Skeletal muscle cell (primary cell): ENCODE results near the gene SVEP1.

Experiments used
- DNase-seq: peaks from one replicate; pipeline ENCODE4 v3.0.0-alpha.2; 2010; ENCODE audit warnings: low read depth
- H3K4me3 ChIP-seq: 2 replicates; pipeline ENCODE4 v1.5.1; 2011; ENCODE audit warnings: low read depth, mild to moderate bottlenecking, control low read depth, low read length, moderate library complexity

The SVEP1 gene

DNA sequence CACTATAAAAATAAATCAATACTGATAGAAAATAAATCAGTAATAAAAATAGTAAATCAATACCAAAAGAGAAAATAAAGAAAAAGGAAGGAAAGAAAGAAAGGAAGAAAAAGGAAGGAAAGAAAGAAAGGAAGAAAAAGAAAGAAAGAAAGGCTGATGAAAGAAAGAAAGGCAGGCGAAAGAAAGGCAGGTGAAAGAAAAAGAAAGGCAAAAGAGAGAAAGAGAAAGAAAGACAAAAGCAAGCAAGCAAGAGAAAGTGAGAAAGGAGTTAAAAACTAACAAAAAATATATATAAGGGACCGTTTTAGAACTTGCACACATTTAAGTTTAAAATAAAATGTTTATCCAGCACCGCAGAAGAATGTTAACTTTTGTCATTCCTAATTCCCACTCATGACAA lies 116.0 kb downstream of the SVEP1 start:
- no peak overlapping the region for H3K4me3 ChIP-seq
- no peak for DNase-seq

DNA sequence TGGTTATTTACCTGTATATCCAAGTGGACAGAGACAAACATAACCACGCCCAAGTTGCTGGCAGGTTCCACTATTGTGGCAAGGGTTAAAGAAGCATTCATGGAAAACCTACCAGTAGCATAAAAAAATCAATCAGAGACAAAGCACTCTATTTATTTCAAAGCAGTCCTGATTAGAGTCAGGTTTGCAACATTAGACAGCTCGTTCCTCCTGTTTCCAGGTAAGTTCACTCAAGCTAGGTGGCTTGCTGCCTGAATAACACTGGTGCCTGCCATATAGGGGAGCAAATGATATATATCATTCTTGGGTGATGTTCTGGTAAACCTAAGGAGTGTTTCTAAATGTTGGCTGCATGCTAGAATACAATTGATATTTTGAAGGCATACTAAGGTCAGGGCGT lies 122.3 kb downstream of the SVEP1 start:
- DNase-seq, result no peak
- H3K4me3 ChIP-seq, result no peak overlapping the region

DNA sequence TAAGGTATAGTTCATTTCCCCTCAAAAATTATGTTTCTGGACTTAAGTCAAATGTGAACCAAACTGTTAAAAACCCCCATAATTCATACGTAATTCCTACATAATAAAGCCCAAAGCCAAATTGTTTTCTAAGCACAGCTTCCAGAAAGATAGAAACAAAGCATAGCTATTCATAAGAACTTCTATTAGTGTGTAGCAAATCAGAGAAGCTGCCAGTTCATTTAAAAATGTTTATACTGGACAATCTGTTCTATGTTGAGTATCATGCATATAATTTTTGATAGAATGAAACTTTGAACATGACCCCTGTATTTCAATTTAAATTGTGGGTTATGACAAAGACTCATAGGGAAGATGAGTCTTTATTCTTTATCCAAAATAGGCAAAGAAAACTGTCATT lies 122.9 kb downstream of the SVEP1 start:
- no peak for DNase-seq
- H3K4me3 ChIP-seq, result no peak overlapping the region

DNA sequence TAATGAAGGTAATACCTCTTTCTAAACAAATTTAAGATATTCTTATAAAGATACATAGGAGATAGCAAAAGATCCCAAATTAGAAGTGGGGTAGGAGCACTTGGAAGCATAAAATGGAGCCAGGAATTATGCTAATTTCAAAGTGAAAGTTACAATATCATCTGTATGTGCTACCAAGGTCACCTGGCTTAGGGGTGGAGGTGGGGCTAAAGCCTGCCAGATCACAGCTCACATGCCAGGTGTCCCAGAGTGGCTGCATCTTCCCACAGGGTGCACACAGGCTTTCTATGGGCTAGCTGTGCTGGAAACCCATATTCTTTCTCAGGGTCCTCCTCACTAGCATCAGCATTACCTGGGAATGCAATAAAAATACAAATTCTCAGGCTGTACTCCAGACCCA lies 123.7 kb downstream of the SVEP1 start:
- no peak overlapping the region for H3K4me3 ChIP-seq
- no peak for DNase-seq

DNA sequence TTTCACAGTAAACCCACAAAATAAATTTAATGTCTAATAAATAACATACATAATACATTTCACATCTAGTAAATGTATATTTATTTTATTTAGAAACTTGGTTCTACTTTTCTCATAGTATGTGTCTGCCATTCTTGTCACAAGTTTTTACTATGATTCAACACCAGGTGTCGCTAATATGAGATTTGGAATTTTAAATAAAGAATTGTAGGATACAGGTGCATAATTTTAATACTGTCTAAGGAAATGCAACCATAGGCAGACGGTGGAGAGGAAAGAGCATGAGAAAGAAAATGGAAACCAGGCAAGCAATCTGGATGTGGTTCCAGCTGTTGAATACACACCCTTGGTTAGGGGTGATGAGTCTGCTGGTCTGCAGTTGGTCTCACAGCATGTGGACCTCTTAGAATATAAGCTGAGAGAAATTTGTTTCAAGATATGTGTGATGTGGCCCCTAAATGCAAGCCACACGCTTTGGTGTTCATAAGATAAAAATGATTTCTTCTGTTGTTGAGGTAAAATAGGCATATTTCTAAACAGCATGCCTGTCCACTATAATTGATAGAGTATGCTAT lies 127.2 kb downstream of the SVEP1 start:
- DNase-seq, result no peak
- no peak overlapping the region for H3K4me3 ChIP-seq

DNA sequence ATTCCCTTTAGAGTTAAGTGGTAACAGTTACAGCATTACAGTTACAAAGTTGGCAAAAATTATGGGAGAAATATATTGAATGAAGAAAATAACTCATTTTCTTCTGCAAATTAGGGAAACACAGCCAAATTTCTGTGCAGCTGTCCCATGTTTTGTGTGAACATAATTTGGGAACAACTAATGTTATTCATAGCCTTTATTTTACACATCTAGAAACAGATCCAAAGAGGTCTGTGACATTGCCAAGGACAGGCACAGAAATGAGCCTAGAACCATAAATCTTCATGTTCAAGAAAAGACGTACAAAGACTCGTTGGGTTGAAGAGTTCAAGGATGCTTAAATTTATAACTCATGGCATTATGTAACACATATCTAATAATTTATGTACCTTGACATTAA lies 127.8 kb downstream of the SVEP1 start:
- no peak overlapping the region for H3K4me3 ChIP-seq
- DNase-seq, result no peak

DNA sequence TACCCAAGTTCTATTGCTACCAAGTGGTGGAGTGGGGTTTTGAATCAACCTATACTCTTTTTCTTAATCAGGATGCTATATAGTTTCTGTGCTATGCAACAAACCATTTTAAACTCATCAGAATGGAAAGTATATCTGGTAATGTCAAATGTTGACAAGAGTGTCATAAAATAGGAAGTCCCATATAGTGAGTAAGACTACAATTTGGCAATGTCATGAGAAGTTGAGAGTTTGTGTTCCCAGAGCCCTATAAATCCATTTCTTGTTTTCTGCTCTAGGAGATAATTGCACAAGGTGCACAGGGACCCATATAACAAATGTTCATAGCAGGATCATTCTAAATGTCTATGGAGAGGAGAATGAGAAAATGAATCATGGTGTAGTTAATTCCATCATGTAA lies 132.1 kb downstream of the SVEP1 start:
- no peak overlapping the region for H3K4me3 ChIP-seq
- DNase-seq, result no peak

DNA sequence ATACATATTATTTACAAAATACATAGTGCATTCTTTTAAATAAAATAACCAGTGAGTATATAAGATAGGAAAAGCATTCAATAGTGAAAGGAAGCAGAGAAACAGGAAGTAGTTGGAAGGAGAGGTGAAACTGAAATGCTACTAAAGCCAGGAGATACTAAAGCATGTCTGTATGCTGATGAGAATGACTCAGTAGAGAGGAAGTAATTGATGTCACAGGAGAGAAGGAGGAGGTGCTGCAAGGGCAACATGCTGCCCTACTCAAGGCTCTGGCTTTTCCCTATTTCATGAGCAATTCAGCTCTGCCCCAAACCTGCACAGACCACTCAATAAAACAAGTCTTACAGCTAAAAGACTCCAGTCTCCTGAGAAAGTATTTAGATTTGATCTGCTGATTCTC lies 133.4 kb downstream of the SVEP1 start:
- H3K4me3 ChIP-seq, result no peak overlapping the region
- no peak for DNase-seq

DNA sequence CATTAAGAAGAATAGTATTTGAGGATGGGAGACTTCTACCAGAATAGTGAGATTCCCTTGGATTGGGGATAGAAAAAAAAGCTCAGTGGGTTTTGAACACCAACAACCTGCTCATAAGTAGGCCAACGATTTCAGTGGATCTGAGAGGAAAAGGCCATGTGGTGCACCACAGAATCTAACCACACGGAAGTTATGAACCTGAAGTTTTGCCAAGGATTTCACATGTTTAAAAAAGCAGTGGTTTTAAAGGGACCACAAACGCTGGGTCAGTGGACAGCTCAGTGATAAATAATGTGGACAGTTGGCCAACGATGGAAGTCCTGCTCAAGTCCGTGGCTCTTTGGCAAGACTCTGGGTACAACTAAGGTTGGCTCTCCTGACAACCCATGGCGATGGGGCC lies 134.6 kb downstream of the SVEP1 start:
- peak; percentile 49 for DNase-seq
- no peak overlapping the region for H3K4me3 ChIP-seq

DNA sequence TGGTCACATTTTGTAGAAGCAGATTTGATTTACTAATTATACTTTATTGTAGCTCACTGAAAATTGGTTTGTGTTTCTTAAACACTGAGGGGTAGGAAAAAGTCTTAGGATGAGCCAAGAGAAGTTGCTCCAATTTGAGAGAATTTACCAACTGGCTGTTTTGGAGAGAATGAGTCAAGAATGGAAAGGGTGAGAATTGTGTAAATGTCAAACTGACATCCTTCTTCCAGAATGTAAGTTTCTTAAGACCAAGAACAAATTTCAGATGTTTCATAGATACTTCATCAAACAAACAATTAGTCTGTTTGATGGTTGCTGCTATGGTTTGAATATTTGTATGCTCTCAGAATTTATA lies 135.7 kb downstream of the SVEP1 start:
- peak; percentile 68 for DNase-seq
- H3K4me3 ChIP-seq, result no peak overlapping the region

DNA sequence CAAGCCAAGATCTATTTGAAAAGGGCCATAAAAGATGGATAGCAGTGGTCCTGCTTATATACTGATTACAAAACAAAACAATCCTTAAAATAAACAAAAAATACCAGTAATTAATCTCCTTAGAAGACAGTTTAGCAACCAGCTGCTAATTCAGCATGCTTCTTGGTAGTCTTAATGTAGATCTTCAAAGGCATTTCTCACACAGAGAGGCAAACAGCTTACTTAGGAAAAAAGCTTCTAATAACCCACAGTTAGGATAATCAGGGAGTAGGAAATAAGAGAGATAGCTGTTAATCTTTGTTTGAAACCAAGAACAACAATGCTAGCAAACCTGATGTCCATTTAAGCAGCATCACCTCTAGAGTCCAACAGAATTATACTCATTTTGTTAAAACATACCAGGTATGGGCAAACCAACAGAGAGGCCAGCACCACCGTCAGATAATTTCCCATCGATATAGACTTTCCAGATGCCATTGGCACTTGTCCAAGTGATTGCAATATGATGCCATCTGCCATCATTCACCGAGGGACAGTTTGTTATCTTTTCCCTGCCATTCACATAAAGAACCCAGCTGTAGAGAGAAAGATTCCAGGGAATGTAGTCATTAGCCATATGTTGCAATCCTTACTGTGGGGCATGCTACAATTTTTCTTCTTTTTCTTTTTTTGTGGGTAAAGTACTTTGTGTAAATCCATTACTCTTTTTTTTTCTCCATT lies 136.2 kb downstream of the SVEP1 start:
- DNase-seq, result peak; percentile 77
- H3K4me3 ChIP-seq, result no peak overlapping the region

DNA sequence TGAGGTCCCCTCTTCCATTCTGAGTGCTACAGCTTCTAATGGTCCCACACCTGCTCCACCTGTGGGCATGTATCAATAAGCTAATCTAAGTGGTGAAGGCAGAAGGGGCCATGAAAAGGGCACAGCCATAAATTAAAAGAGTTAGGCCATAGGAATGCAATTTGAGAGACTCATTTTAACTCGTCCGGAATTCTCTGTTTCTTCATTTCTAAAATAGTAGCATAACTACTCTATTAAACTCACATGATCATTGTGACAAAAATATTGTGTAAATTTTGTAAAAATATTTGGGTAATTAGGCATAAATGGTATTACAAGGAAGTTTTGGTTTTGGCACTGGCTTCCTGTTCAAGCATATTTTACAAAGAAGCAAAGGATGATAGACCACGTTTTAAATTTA lies 138.7 kb downstream of the SVEP1 start:
- DNase-seq, result no peak
- H3K4me3 ChIP-seq, result no peak overlapping the region

DNA sequence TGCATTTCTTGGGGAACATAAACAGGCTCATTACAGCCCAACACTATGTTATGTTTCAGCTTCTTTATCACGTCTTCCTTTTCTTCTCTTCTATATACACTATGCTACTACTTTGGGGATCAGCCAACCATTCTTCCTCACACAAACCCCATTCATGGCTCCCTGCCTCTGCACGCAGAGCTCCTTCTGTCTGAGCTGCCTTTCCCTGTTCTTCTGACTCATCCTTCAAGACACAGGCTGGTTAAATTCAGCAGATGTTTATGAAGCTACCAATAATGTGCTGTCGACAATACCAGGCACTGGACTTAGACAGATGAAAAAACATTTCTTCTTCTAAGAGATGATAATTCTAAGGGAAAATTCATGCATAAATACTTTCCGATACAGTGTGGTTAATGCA lies 139.4 kb downstream of the SVEP1 start:
- no peak overlapping the region for H3K4me3 ChIP-seq
- DNase-seq, result peak; percentile 71

DNA sequence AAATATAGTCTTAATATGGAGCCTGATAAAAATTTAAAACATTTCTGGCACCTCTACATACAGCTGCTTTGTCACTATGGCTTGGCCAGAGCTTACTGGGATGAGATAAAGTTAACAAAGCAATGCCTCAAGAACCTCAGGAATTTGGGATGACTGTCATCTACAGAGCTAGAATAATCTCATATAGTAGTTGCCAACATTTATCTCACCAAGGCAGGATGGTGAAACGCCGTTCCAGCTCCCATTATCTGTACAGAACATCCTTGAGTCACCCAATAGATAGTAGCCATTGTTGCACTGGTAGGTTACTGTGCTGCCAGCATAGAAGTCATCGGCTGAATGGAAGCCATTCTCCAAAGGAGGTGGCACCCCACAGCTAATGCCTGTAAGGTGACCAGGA lies 147.3 kb downstream of the SVEP1 start:
- DNase-seq, result peak; percentile 38
- no peak overlapping the region for H3K4me3 ChIP-seq

DNA sequence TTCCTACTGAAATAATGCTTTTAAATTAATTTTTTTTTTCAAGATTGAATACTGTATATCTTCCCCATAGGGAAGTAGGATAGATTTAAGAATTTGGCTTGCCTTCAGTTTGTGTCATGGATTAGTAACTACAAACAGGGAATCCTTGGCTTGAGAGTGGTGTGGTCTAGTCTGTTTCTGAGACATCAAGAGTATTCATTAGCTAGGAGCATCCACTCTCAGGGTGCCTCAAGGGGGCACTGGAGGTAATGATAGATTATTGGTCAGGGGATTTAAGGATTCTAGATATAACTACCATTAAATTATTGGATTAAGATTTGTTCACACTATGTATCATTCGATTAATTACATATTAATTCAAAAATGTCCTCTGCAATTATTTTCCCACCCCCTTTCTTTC lies 150.1 kb downstream of the SVEP1 start:
- H3K4me3 ChIP-seq, result no peak overlapping the region
- no peak for DNase-seq

DNA sequence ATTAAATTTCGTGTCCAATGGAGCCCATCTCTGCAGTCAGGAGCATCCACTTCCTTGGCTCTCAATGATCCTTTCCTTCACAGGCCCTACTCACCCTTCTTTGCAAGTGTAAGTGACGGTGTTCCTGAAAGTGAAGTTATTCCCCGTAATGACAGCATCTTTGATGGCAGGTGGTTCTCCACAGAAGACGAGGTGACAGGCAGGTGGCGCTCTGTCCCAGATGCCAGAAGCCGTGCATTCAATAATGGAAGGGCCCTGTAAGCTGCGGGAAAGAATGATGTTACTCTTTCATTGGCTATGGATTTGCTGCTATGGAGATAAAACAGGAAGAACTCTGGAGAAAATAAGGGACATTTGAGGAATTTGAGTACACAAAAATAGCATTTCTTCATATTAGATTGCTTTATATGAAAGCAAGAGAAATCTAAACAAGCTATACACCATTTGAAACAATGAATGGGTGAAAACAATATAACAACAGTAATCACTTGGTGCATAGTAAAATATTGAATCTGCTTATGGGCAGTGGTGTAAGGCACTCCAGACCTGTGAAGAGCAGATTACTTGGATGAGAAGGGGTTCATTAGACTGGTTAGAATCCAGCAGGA lies 151.9 kb downstream of the SVEP1 start:
- no peak for DNase-seq

DNA sequence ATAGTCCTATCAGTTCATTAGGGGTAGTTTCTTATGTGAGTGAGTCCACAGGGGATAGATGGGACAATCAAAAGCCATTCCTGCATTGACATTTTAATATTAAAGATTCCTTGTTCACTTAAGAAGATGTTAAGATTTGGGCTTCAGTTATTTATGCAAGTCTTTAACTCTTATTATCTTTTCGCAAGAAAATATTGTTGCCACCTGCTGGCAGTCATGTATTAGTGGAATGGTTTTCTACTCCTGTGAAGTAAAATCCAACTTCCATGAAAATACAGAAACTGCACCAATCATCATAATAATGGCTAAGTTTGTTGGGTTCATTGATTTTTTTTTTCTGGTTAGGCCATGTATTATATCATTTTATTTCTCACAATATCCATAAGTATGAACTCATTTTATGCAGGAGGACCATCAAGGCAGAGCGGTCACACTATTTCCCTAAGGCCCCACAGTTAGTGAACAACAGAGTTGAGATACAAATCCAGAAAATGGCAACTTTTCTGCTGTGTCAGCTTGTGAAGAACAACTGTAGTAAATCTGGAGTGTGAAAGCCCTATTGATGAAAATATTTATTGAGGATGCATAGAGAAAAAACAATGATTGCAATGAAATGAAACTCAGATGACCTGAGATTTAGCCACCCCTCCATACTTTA lies 153.4 kb downstream of the SVEP1 start:
- no peak for DNase-seq
- no peak overlapping the region for H3K4me3 ChIP-seq

More for the DNA sequence above, 151.9 kb downstream of the SVEP1 start:
- no peak overlapping the region for H3K4me3 ChIP-seq

DNA sequence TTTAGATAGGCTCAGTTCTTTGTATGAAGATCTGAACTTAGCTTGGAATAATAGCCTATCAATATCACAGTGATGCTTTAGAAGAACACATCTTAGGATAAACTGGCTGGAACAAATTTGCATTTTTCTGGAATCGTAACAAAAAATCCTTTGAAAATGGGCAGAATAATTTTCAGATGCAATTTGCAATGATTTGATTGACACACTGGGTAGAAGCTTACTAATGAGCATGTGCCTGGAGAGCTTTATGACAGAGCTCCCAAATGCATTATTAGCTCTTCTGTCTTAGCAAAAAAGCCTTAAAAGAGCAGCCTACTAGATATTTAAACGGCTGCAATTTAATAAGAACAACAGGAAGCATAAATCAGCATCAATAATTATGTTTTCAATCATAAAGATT lies 165.1 kb downstream of the SVEP1 start:
- H3K4me3 ChIP-seq, result no peak overlapping the region
- DNase-seq, result no peak

DNA sequence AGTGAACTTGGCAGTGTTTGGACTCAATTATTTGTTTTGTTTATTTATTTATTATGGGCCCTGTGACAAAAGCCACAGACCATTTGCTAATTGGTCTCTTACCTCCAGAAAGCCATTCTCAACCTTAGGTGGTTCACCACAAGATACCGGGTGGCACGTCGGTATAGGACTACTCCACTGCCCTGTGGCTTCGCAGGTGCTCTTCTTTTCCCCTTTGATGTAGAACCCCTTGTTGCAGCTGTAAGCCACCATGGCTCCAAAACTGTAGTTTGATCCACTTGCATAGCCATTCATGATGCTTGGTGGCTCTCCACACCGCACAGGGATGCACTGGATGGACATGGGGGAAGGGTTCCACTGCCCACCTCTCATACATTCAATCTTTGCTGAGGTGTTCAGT lies 168.6 kb downstream of the SVEP1 start:
- DNase-seq, result no peak
- no peak overlapping the region for H3K4me3 ChIP-seq

DNA sequence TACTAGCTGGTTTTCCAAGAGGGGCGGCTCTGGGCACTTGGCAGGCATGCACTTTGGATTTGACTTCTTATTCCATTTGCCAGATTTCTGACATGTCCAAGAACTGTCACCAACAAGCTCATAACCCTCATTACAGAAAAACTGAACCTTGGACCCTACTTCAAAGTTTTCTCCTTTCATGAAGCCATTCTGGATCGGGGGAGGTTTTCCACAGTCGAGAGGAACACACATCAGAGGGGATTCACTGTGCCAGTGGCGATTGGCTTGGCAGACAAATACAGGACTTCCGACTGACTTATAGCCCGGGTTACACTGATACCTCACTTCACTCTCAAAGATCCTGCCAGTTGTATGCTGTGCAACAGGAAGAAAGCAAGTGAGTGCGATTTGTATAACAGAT lies 170.9 kb downstream of the SVEP1 start:
- no peak overlapping the region for H3K4me3 ChIP-seq
- no peak for DNase-seq
